ENCODE measurements around the gene DHRS7B. TPM values are rescaled to one million over a fixed set of nuclear protein-coding genes. Genes with fewer than 3 reads are reported as not detected.

Gene DHRS7B
- total RNA-seq, 1 experiment from 2014 or later: 30.0 TPM

DNA sequence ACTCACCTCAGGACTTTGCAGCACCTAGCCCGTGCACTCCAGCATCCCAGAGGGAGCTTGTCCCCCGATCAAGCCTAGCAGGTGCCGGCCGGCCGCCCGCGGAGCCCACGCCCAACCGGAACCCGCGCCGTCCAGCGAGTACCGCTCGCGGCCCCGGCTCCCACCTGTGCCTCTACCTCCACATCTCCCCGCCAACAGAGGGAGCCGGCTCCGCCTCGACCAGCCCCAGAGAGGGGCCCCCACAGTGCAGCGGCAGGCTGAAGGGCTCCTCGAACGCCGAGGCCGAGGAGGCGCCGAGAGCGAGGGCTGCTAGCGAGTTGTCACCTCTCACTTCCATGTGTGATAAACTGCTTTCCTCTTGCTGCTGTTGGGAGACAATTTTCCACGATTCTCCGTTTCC lies 41.1 kb upstream of the DHRS7B start:
- H3K4me3 ChIP-seq (ENCODE audit: low read depth, low read length): no peak overlapping the region
- Mint-ChIP-seq H3K27ac (ENCODE audit: unreplicated experiment) (no peak overlapping the region), H3K27me3 (ENCODE audit: insufficient read depth, unreplicated experiment) (no peaks in the 10 kb centered on the region), H3K9me3 (ENCODE audit: unreplicated experiment) (peaks cover 17% of the 10 kb centered on the region), H3K4me1 (ENCODE audit: low read depth, unreplicated experiment) (no peaks in the 10 kb centered on the region), H3K36me3 (ENCODE audit: insufficient read depth, unreplicated experiment) (no peaks in the 10 kb centered on the region), H3K4me3 (ENCODE audit: unreplicated experiment) (no peak overlapping the region)
- H3K27me3 ChIP-seq (replicated peaks; ENCODE audit: control insufficient read depth, insufficient read depth, low read length): no peaks in the 10 kb centered on the region
- no peaks in the 10 kb centered on the region for H3K9me3 ChIP-seq
- intact Hi-C loops (cut with micrococcal nuclease; ENCODE audit: unreplicated experiment): no loop called here
- H3K4me1 ChIP-seq: peaks cover 3% of the 10 kb centered on the region; the same call in 1 of the 2 replicates
- CTCF ChIA-PET: no interaction called here
- POLR2A ChIA-PET: no interaction called here
- no peaks in the 10 kb centered on the region for H3K36me3 ChIP-seq (ENCODE audit: control insufficient read depth, insufficient read depth, low read length)
- no TSS peak for BruUV-seq (replicated peaks)
- TF ChIP-seq, protein P1, sequence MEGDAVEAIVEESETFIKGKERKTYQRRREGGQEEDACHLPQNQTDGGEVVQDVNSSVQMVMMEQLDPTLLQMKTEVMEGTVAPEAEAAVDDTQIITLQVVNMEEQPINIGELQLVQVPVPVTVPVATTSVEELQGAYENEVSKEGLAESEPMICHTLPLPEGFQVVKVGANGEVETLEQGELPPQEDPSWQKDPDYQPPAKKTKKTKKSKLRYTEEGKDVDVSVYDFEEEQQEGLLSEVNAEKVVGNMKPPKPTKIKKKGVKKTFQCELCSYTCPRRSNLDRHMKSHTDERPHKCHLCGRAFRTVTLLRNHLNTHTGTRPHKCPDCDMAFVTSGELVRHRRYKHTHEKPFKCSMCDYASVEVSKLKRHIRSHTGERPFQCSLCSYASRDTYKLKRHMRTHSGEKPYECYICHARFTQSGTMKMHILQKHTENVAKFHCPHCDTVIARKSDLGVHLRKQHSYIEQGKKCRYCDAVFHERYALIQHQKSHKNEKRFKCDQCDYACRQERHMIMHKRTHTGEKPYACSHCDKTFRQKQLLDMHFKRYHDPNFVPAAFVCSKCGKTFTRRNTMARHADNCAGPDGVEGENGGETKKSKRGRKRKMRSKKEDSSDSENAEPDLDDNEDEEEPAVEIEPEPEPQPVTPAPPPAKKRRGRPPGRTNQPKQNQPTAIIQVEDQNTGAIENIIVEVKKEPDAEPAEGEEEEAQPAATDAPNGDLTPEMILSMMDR (IDR thresholded peaks at IDR 0.05; ENCODE audit: insufficient read depth in 1 of 2, low read depth in 1 of 2, low read length in 1 of 2, severe bottlenecking in 1 of 2, unreplicated experiment in 1 of 2): no peak
- DNase-seq: no peak

DNA sequence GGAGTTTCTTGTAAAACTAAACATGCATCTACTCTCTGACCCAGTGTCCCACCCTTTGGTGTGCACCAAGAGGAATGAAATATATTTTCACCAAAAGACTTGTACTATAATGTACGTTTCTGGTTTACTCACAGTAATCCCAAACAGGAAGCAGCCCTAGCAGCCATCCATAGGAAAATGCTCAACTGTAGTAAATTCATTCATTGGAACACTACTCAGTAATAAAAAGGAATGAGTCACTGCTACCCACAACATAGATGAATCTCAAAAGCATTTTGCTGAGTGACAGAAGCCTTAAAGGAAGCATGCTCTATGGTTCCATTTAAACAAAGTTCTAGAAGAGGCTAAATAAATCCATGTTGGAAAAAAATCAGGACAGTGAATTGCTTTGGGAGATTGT lies 37.6 kb upstream of the DHRS7B start:
- H3K27me3 ChIP-seq (replicated peaks; ENCODE audit: control insufficient read depth, insufficient read depth, low read length): no peaks in the 10 kb centered on the region
- no TSS peak for BruUV-seq (replicated peaks)

DNA sequence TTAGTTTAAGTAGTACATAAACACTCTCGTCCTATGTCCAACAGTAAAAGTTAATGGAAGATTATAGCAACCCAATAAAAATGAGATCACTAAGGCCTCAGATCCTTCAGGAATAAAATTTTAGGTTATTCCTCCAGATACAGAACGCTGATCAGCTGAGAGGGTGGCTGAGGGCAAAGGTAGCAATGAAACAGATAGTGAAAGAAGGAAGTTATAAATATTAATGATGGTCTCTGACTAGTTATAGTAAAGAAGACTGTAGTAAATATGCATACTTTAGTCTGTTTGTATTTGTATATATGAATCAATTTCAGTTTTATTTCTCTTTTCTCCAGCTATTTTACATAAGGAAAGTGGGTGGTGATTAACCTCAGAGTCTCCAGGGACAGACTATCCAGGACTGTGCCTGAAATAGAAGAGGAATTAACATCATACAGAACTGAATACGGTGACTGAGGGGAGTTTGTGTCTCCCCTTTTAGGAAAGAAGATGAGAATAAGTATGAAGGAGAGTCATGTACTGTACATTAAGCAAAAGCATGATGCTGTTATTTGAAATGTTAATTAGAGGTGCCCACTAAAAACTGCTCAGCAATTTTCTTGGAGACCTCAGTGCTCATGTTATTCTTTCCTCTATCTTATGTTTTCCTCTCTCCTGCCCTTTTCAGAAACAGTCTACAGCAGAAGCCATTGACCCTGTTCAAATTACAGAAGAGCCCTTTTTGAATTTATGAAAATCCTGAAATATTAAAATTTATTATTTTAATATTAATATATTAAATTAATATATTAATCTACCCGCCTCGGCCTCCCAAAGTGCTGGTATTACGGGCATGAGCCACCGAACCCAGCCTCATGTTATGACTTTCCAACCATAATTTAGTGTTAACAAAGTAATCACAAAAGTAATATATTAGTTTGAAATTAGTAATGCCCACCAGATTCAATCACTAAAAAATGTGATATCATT lies 36.5 kb upstream of the DHRS7B start:
- no peaks in the 10 kb centered on the region for H3K27me3 Mint-ChIP-seq (ENCODE audit: insufficient read depth, unreplicated experiment)
- no peak overlapping the region for H3K4me3 Mint-ChIP-seq (ENCODE audit: unreplicated experiment)
- H3K9me3 Mint-ChIP-seq (ENCODE audit: unreplicated experiment): no peaks in the 10 kb centered on the region
- H3K36me3 ChIP-seq (ENCODE audit: control insufficient read depth, insufficient read depth, low read length): no peaks in the 10 kb centered on the region
- no peaks in the 10 kb centered on the region for H3K36me3 Mint-ChIP-seq (ENCODE audit: insufficient read depth, unreplicated experiment)
- H3K9me3 ChIP-seq: no peaks in the 10 kb centered on the region
- intact Hi-C loops (cut with micrococcal nuclease; ENCODE audit: unreplicated experiment): no loop called here
- no peak overlapping the region for H3K4me3 ChIP-seq (ENCODE audit: low read depth, low read length)
- no TSS peak for BruUV-seq (replicated peaks)
- ChIA-PET CTCF (no interaction called here), POLR2A (no interaction called here)
- peaks cover 10% of the 10 kb centered on the region for H3K4me1 Mint-ChIP-seq (ENCODE audit: low read depth, unreplicated experiment)
- peaks cover 15% of the 10 kb centered on the region for H3K4me1 ChIP-seq
- no peaks in the 10 kb centered on the region for H3K27me3 ChIP-seq (replicated peaks; ENCODE audit: control insufficient read depth, insufficient read depth, low read length)
- TF ChIP-seq, protein P1 (IDR thresholded peaks at IDR 0.05; ENCODE audit: insufficient read depth in 1 of 2, low read depth in 1 of 2, low read length in 1 of 2, severe bottlenecking in 1 of 2, unreplicated experiment in 1 of 2): no peak
- H3K27ac Mint-ChIP-seq (ENCODE audit: unreplicated experiment): no peak overlapping the region
- DNase-seq: no peak

More for the DNA sequence above, 37.6 kb upstream of the DHRS7B start:
- Histone ChIP-seq H3K36me3 (ENCODE audit: control insufficient read depth, insufficient read depth, low read length) (no peaks in the 10 kb centered on the region), H3K4me1 (peaks cover 8% of the 10 kb centered on the region), H3K4me3 (ENCODE audit: low read depth, low read length) (no peak overlapping the region), H3K9me3 (no peaks in the 10 kb centered on the region)
- peaks cover 7% of the 10 kb centered on the region for H3K4me1 Mint-ChIP-seq (ENCODE audit: low read depth, unreplicated experiment)
- no peaks in the 10 kb centered on the region for H3K36me3 Mint-ChIP-seq (ENCODE audit: insufficient read depth, unreplicated experiment)
- no peak for DNase-seq
- no peaks in the 10 kb centered on the region for H3K9me3 Mint-ChIP-seq (ENCODE audit: unreplicated experiment)
- ChIA-PET CTCF (no interaction called here), POLR2A (no interaction called here)
- no peak overlapping the region for H3K4me3 Mint-ChIP-seq (ENCODE audit: unreplicated experiment)
- TF ChIP-seq, protein P1 (IDR thresholded peaks at IDR 0.05; ENCODE audit: insufficient read depth in 1 of 2, low read depth in 1 of 2, low read length in 1 of 2, severe bottlenecking in 1 of 2, unreplicated experiment in 1 of 2): no peak
- H3K27me3 Mint-ChIP-seq (ENCODE audit: insufficient read depth, unreplicated experiment): no peaks in the 10 kb centered on the region
- intact Hi-C loops (cut with micrococcal nuclease; ENCODE audit: unreplicated experiment): no loop called here
- H3K27ac Mint-ChIP-seq (ENCODE audit: unreplicated experiment): no peak overlapping the region
